Measurements from ENCODE around the gene SUPT7L. TPM values are rescaled to one million over a fixed set of nuclear protein-coding genes. Genes with fewer than 3 reads are reported as not detected.
A peak's percentile ranks its signal among the peaks of the same experiment; 100 is the strongest.
"Not testable (repeated sequence)": the region's sequence is repeated elsewhere in the genome, so short reads cannot be mapped to it uniquely, and the experiment has no call there.

SUPT7L gene
- total and polyA plus RNA-seq, 9 donors = 20.4 to 37.7 (median 24.5) TPM

GRCh38 chr2:27627963-27628766, 35.2 kb downstream of the SUPT7L start:
- peak overlapping the region in 1 of 2 donors; percentile 77 for H3K27ac ChIP-seq
- peak in 2 of 5 donors; percentile 9 to 15 for DNase-seq
- no peaks in the 10 kb centered on the region for H3K36me3 ChIP-seq
- H3K4me3 ChIP-seq = peak overlapping the region; percentile 79
- no peak for TF ChIP-seq EP300 (IDR thresholded peaks at IDR 0.05)
- TF ChIP-seq POLR2A (IDR thresholded peaks at IDR 0.05) = no peak
- no peak for TF ChIP-seq CTCF (IDR thresholded peaks at IDR 0.05)
- intact Hi-C loops (cut with DNase I) = no loop called here
- H3K27me3 ChIP-seq = no peaks in the 10 kb centered on the region
- H3K4me1 ChIP-seq (ENCODE audit: insufficient read depth) = peaks cover 8% of the 10 kb centered on the region
- no peaks in the 10 kb centered on the region for H3K9me3 ChIP-seq
- 2 to 4% (median 3%) methylated on average over 21 of the region's 21 CpGs for WGBS, 3 donors

- intact Hi-C loops (cut with DNase I); H3K27me3 ChIP-seq; H3K4me1 ChIP-seq (ENCODE audit: insufficient read depth); H3K4me3 ChIP-seq; H3K36me3 ChIP-seq; H3K9me3 ChIP-seq; DNase-seq; H3K27ac ChIP-seq: not testable (repeated sequence)
- 56 to 67% (median 57%) methylated on average over 3 of the region's 3 CpGs for WGBS, 3 donors
Measured at GRCh38 chr2:27626921-27627320, 36.5 kb downstream of the SUPT7L start.

GRCh38 chr2:27626323-27626722, 37.1 kb downstream of the SUPT7L start:
- H3K4me1 ChIP-seq (ENCODE audit: insufficient read depth); H3K27ac ChIP-seq; H3K36me3 ChIP-seq; H3K27me3 ChIP-seq; H3K9me3 ChIP-seq; H3K4me3 ChIP-seq; DNase-seq; intact Hi-C loops (cut with DNase I): not testable (repeated sequence)
- WGBS, 3 donors = 91 to 93% (median 92%) methylated on average over 1 of the region's 1 CpG

DNA sequence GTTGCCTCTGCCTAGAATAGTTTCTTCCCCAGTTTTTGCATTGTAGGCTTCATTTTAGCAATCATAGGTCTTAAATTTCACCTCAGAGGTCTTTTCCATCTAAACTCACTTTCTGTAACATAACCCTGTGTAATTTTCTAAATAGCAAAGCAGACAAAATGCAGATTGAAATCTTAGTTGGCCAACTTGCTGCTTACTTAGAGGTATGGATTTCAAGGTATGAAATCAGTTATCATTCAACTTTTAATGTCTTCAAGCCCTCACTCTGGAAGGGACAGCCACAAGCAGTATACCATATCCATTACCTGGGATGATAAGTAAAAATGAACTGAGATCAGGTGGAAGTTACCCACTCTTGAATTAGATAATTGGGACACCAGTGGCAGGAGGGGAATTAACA, 38.5 kb downstream of the SUPT7L start:
- TF ChIP-seq CTCF (IDR thresholded peaks at IDR 0.05) (no peak), EP300 (IDR thresholded peaks at IDR 0.05) (no peak), POLR2A (IDR thresholded peaks at IDR 0.05) (no peak)
- Histone ChIP-seq H3K27me3 (no peaks in the 10 kb centered on the region), H3K27ac (no peak overlapping the region), H3K36me3 (no peaks in the 10 kb centered on the region), H3K4me3 (no peak overlapping the region), H3K4me1 (ENCODE audit: insufficient read depth) (peaks cover 8% of the 10 kb centered on the region), H3K9me3 (no peaks in the 10 kb centered on the region)
- intact Hi-C loops (cut with DNase I) = loop anchor here in 1 of 4 donors (2.0 kb wide), 1 partner anchor 16 kb away; no protein-coding TSS in a partner anchor
- no peak for DNase-seq

- H3K9me3 ChIP-seq = no peaks in the 10 kb centered on the region
- DNase-seq = no peak
- no peak overlapping the region for H3K4me3 ChIP-seq
- no peaks in the 10 kb centered on the region for H3K36me3 ChIP-seq
- intact Hi-C loops (cut with DNase I) = no loop called here
- WGBS, 3 donors = 75 to 83% (median 81%) methylated on average over 3 of the region's 3 CpGs
- no peaks in the 10 kb centered on the region for H3K27me3 ChIP-seq
- TF ChIP-seq EP300 (IDR thresholded peaks at IDR 0.05) = no peak
- TF ChIP-seq CTCF (IDR thresholded peaks at IDR 0.05) = no peak
- no peak for TF ChIP-seq POLR2A (IDR thresholded peaks at IDR 0.05)
- peaks cover 1% of the 10 kb centered on the region for H3K4me1 ChIP-seq (ENCODE audit: insufficient read depth)
- no peak overlapping the region for H3K27ac ChIP-seq
Measured at GRCh38 chr2:27622921-27623384, 40.5 kb downstream of the SUPT7L start.
